Metanephros (tissue), 2 donors: ENCODE results near the gene RBX1. TPM values are rescaled to one million over a fixed set of nuclear protein-coding genes. Genes with fewer than 3 reads are reported as not detected.

ENCODE experiments used
- small RNA-seq: library from RNA; depleted of rRNA; stranded (forward); fragments of <200 nt; gene quantifications from one replicate; pipeline ENCODE3, GENCODE V24; 2014; ENCODE audit warnings: low replicate concordance
- total RNA-seq: library from RNA; depleted of rRNA; stranded (reverse); fragments of >200 nt; gene quantifications from one replicate; pipeline ENCODE4 v1.2.3, GENCODE V29; 2014

RBX1 gene
- total RNA-seq, result 34.6 TPM

GRCh38 chr22:40950962-40951794 is at the start of gene RBX1:
Gene RBX1, plus strand, starts transcription at chr22:40951378. Its CDS starts 21 bp downstream, at chr22:40951399.

Small RNA genes within 50 kb of the gene (small RNA-seq; reads per million reads assigned to genes)
- gene RF00017 (not detected), gene RNU6-379P (not detected)

Other genes with a start within 250 kb of the RBX1 start
- 17.1 TPM for gene SLC25A17, start 132.0 kb upstream of the RBX1 start, total RNA-seq
- 140 TPM for gene ST13, start 94.7 kb upstream of the RBX1 start, total RNA-seq
- gene XPNPEP3, start 94.2 kb upstream of the RBX1 start, total RNA-seq, result 13.8 TPM
- not detected for gene DNAJB7, start 89.3 kb upstream of the RBX1 start, total RNA-seq
- 157 TPM for gene EP300, start 141.2 kb downstream of the RBX1 start, total RNA-seq